GM18870 (cell line): ENCODE measurements around the gene DFFA.
"Not testable (repeated sequence)": the region's sequence is repeated elsewhere in the genome, so short reads cannot be mapped to it uniquely, and the experiment has no call there.

Experiments used
- ATAC-seq: cut with Tn5 transposase; IDR thresholded peaks from one replicate; pipeline ENCODE4 v1.9.1; 2021; ENCODE audit warnings: moderate library complexity; ENCODE audit not compliant: unreplicated experiment

The DFFA gene

GRCh38 chr1:10506046-10506676 lies 33.8 kb upstream of the DFFA start:
- ATAC-seq, result not testable (repeated sequence)

GRCh38 chr1:10504249-10504648 lies 31.9 kb upstream of the DFFA start:
- no peak for ATAC-seq

GRCh38 chr1:10502206-10502605 lies 29.9 kb upstream of the DFFA start:
- no peak for ATAC-seq

DNA sequence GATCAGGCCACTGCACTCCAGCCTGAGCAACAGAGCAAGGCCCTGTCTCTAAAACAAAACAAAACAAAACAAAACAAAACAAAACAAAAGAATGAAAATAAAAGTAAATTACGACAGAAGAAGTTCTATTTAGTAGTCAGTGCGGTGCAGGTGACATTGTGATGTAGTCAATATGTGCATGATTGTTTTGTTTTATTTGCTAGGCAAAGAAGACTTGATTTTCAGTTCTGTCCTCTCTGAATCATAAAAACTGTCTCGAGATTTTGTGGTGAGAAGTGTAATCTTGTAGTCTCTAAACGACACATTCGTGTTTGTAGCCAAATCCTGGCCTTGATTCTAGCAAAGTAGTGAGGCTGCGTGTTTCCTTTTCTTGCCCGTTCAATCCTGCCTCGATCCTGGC lies 25.9 kb upstream of the DFFA start:
- ATAC-seq, result no peak

GRCh38 chr1:10497109-10497508 lies 24.8 kb upstream of the DFFA start:
- ATAC-seq, result no peak

DNA sequence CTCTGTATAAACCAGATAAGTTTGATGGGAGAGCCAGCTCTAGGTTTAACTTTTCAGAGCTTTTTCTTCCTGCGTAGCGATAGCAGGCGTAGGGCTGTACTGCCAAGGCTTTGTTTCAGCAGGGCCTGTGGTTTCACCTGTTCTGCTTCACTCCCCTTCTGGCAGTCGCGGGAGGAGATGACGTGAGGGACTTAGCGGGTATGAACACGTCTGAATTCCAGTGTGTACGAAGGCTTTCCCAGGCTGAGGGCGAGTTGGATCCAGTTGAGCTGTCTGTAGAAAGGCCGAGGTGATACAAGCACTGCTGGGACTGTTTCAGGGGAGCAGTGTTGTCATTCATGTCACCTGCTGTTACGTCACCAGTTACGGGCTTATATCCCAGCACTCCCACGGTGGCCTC lies 23.6 kb upstream of the DFFA start:
- ATAC-seq, result no peak

DNA sequence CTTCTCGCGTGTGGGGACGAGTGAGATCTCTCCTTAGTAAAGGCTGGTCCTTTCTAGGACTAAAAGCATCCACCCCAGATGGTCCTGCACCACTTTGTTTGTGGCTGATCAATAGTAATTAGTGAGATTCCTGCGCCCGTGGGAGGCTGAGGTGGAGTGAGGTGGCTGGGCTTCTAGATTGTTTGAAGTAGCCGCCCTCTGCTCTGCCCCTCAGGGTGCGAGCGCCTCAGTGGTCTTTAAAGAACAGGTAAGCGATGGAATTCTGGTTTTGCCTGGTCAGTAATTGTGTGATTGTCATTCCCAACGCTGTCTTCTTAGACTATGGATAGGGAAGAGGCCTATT lies 23.1 kb upstream of the DFFA start:
- no peak for ATAC-seq

DNA sequence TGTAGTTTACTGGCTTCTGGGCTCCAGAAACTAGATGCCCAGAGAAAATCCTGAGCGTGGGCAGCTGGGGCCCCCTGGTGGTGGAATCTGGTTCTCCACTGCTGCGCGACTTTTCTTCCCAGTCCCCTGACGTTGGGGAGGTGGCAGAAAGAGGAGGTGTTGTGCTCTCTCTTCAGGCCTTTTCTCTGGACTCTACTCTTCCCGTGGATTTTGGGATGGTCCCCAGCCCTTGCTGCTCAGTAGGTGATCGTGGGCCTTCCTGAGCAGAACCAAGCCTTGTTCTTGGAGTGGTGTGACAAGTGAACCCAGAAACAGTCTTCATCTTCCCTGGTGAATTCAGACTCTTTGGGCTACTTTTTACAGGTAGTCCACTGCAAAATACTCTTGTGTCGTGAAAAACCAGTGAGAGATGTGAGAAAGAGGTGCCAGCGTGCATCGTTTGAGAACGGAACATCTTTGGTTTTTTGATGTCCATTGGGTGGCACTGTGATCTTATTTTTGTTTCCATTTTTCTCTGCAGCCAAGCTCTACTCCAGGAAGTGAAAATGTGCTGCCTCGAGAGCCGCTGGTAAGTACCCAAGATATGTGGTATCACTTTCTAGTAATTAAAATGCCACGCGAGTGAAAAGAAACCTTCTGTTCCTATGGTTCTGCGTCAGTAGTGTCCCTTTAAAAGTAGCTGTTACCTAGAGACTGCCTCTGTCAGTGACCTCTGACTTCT lies 22.6 kb upstream of the DFFA start:
- peak; percentile 55 for ATAC-seq

GRCh38 chr1:10494418-10494753 lies 22.1 kb upstream of the DFFA start:
- no peak for ATAC-seq

- ATAC-seq, result no peak
These were observed 18.1 kb upstream of the DFFA start for GRCh38 chr1:10490286-10490970.

GRCh38 chr1:10489291-10490055 lies 17.1 kb upstream of the DFFA start:
- no peak for ATAC-seq

DNA sequence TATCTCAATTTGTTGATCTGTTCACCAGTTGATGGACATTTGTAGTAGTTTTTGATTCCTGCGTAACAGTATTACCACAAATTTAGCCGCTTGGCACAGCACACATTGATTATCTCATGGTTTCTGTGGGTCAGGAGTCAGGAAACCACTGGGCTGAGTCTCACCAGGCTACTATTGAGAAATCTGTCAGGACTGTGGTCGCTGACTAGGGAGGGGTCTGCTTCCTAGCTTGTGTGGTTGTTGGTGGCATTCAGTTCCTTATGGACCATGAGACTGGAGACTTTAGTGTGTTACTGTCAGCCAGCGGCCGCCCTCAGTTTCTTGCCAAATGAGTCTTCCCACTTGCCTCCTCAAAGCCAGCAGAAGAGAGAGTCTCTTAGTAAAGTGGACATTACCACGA lies 12.2 kb upstream of the DFFA start:
- ATAC-seq, result no peak

DNA sequence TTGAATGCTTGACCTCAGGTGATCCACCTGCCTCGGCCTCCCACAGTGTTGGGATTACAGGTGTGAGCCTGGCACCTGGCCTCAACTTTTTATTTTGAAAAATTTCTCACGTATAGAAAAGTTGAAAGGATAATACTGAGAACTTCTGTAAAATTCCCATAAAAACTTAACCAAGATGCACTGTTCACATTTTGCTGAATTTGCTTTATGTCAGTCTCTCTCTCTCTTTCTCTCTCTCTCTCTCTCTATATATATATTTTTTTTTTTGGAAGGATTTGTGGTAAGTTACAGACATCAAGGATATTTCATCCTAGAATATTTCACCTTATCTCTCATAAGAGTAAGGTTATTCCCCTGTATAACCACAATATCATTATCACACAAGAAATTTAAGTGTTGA lies 8.3 kb upstream of the DFFA start:
- ATAC-seq, result no peak

DNA sequence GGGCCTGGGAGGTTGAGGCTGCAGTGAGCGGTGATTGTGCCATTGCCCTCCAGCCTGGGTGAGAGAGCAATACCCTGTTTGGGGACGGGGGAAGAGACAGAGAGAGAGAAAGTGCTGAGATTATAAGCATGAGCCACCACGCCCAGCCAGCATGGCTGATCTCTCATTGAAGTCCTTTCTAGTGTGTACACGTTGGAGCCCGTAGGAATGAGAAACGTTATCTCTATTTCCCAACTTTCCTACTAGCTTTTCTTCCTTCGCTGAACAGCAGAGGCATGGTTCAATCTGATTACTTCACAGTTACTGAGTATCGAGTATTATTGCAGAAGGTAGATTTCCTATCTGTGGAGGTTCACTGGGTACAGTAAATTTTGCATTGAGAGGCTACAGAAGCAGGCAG lies 7.0 kb upstream of the DFFA start:
- ATAC-seq, result no peak

- ATAC-seq, result no peak
These were observed 3.2 kb upstream of the DFFA start for GRCh38 chr1:10475510-10475909.

- peak; percentile 54 for ATAC-seq
These were observed 2.5 kb upstream of the DFFA start, which contains the start of gene PEX14 for GRCh38 chr1:10474613-10475507. Gene PEX14 (plus strand): TSS chr1:10474950. CDS start chr1:10474967, 17 bp downstream.

DNA sequence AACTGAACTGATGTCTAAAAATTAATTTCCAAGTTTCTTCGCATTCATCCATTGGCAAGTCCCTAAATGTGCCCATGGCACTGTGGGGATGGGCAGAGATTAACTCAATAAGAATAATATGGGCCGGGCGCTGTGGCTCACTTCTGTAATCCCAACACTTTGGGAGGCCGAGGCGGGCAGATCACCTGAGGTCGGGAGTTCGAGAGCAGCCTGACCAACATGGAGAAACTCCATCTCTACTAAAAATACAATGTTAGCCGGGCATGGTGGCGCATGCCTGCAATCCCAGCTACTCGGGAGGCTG lies 1.9 kb upstream of the DFFA start:
- not testable (repeated sequence) for ATAC-seq

GRCh38 chr1:10473145-10473765 lies 926 bp upstream of the DFFA start:
- ATAC-seq, result no peak

- no peak for ATAC-seq
These were observed 714 bp downstream of the DFFA start for GRCh38 chr1:10471411-10472219.

DNA sequence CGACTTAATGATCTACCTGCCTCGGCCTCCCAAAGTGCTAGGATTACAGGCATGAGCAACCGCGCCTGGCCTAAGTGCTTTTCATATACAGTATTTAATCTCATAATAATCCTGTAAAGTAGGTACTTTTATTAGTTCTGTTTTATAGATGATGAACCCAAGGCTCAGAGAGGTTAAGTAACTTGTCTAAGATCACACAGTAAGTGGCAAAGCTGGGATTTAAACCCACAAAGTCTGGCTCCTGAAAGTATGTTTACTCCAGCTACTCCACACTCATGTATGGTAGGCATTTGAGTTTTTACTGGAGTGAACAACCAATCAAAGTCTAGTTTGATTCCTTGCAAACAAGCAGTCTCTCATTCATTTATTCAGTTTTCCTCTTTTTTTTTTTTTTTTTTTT lies 2.3 kb downstream of the DFFA start:
- ATAC-seq, result no peak
